Activated CD8-positive, alpha-beta memory T cell treated with anti-CD3 and anti-CD28 coated beads, Interleukin-2, amount 50 U/mL, for 1 hour (primary cell): ENCODE data around the gene PHOSPHO1.
A peak's percentile ranks its signal among the peaks of the same experiment; 100 is the strongest.
"Not testable (repeated sequence)": the region's sequence is repeated elsewhere in the genome, so short reads cannot be mapped to it uniquely, and the experiment has no call there.

Source experiments
- DNase-seq: peaks from one replicate; pipeline ENCODE4 v3.0.0-alpha.2; 2020; ENCODE audit errors: extremely low read depth

Gene PHOSPHO1

GRCh38 chr17:49193513-49194296 is 36.9 kb downstream of the PHOSPHO1 start:
- no peak for DNase-seq

GRCh38 chr17:49191917-49192741 is 38.5 kb downstream of the PHOSPHO1 start:
- DNase-seq: peak; percentile 74

GRCh38 chr17:49191409-49191916 is 39.1 kb downstream of the PHOSPHO1 start:
- DNase-seq: no peak

GRCh38 chr17:49190932-49191331 is 39.7 kb downstream of the PHOSPHO1 start:
- no peak for DNase-seq

GRCh38 chr17:49187301-49187700 is 43.3 kb downstream of the PHOSPHO1 start:
- no peak for DNase-seq

- DNase-seq: not testable (repeated sequence)
Measured at GRCh38 chr17:49185381-49185780, 45.2 kb downstream of the PHOSPHO1 start.

- DNase-seq: not testable (repeated sequence)
Measured at GRCh38 chr17:49184522-49184921, 46.1 kb downstream of the PHOSPHO1 start.

GRCh38 chr17:49183801-49184200 is 46.8 kb downstream of the PHOSPHO1 start:
- DNase-seq: no peak

- no peak for DNase-seq
Measured at GRCh38 chr17:49183341-49183740, 47.2 kb downstream of the PHOSPHO1 start.

GRCh38 chr17:49180998-49181635 is 49.5 kb downstream of the PHOSPHO1 start:
- DNase-seq: no peak

- peak; percentile 19 for DNase-seq
Measured at GRCh38 chr17:49180303-49180702, 50.3 kb downstream of the PHOSPHO1 start.

GRCh38 chr17:49175978-49176377 is 54.6 kb downstream of the PHOSPHO1 start:
- DNase-seq: not testable (repeated sequence)
